22Rv1 (cell line): ENCODE measurements around the gene RAPGEF4.

ENCODE experiments used
- H3K27ac ChIP-seq: fragments of 450-650 bp; 2 replicates; pipeline ENCODE4 v1.5.1; 2017
- CTCF ChIP-seq: fragments of 450-650 bp; IDR thresholded peaks from 2 replicates; pipeline ENCODE4 v1.5.1; 2017; ENCODE audit warnings: mild to moderate bottlenecking
- ZFX ChIP-seq: fragments of 450-650 bp; IDR thresholded peaks from 2 replicates; pipeline ENCODE4 v1.6.1; 2017; ENCODE audit warnings: antibody characterized with exemption, borderline replicate concordance

Gene RAPGEF4

DNA sequence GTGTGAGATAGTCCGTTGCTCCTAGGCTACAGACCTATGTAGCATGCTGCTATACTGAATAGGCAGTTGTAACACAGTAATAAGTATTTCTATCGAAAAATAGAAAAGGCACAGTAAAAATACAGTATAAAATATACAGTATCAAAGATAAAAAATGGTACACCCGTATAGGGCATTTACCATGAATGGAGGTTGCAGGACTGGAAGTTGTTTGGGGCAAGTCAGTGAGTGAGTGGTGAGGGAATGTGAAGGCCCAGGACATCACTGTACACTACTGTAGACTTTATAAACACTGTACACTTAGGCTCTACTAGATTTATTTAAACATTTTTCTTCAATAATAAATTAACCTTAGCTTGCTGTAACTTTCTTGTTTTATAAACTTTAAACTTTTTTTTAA is 343.5 kb downstream of the RAPGEF4 start:
- H3K27ac ChIP-seq, result no peak overlapping the region
- TF ChIP-seq ZFX (no peak), CTCF (no peak)

- no peak for TF ChIP-seq CTCF
- TF ChIP-seq ZFX, result no peak
- H3K27ac ChIP-seq, result no peak overlapping the region
Observed at GRCh38 chr2:173079973-173080860, 344.6 kb downstream of the RAPGEF4 start.

DNA sequence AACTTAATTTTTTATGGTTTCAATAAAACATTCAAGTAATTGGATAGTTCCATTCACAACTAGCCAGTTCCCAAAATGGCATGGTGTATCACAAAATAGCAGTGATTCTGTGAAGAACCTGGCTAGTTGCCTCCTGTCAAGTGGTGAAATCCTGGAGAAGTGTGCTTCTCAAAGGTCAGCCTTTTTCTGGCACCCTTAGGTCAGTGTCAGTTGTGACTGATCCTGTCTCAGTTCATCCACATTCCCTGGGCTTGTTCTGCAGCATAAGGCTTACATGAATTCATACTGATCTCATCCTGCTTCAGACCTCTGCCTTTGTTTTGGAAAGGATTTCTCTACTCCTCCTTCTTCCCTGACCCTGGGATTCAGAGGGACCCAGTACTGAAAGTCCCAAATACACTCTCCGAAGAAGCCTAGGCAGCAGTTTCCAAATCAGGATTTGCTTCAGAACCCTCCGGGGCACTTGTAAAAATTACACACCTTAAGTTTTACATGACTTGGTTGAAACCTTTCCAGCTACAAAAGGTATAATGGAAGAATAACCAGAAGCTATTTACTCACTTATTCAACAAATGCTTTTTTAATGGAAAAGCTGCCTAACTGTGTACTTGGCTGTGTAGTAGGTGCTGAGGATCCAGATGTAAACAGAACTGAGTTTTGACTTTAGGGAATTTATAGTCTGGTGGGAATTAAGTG is 351.0 kb downstream of the RAPGEF4 start:
- TF ChIP-seq ZFX (no peak), CTCF (no peak)
- H3K27ac ChIP-seq, result no peak overlapping the region

- no peak overlapping the region for H3K27ac ChIP-seq
- TF ChIP-seq CTCF, result no peak
- TF ChIP-seq ZFX, result no peak
Observed at GRCh38 chr2:173087214-173087581, 351.6 kb downstream of the RAPGEF4 start.

DNA sequence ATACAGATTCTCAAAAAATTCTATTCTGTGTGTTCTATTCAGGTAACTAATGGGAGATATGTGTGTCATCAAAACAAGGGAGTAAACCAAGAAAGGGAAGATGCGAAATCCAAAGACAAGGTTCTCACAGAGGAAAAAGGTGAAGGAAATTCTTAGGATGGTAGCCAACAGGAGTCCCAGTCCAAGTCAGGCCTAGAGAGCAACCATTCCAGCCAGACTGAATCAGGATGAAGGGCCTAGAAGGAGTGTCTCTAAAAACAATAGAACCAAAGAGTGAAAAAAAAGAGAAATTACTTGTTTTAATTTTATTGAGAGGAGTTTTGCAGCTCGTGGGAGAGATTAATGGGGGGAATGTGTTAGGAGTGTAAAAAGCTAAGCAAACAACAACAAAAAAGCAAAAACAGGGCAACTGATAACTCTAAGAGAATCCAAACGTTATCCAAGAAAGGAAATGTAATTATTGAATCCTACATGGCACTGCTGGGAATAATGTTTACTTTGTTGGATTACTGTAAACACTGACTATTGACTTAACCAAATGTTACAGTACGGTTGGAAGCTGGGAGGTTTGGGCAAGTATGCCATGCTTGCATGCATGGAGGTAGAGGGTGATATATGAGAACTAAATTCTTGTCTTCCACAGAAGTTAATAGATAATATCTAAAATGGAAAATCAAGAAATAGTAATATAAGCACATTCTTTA is 352.3 kb downstream of the RAPGEF4 start:
- TF ChIP-seq ZFX, result no peak
- no peak for TF ChIP-seq CTCF
- no peak overlapping the region for H3K27ac ChIP-seq

DNA sequence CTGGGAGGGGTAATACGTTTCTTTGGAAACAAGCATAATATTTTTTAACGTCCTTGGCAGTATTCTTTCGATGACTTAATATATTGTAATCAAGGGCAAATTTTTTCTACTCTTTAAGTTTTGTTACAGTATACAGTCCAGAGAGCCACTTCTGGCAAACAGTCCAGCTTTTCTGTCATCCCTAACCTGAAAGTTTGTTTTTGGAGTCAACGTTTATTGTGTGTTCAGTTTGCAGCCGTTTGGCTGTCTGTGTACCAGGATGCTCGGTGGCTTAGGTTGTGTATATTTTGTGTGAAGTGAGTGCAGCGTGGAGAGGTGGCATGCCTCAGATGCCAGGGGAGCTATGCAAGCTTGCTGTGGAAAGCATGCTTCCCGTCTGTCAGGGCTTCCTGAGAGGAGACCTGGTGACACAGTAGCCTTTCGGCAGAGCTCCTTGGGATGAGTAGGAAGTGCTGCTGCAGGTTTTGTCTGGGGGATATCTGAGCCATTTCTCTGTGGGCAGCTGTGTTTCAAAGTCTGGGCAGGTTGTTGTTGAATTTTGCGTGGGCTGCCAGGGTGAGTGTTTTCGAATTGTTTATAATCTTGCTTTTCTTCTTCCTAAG is 354.7 kb downstream of the RAPGEF4 start:
- H3K27ac ChIP-seq, result no peak overlapping the region
- TF ChIP-seq ZFX, result no peak
- TF ChIP-seq CTCF, result no peak
